ENCODE data around the gene PIRT. TPM values are rescaled to one million over a fixed set of nuclear protein-coding genes. Genes with fewer than 3 reads are reported as not detected.

Gene PIRT
- total and polyA plus RNA-seq, 4 donors: 0.18 TPM; not detected in 3

GRCh38 chr17:10809605-10810004 lies 28.3 kb downstream of the PIRT start:
- H3K9me3 ChIP-seq (ENCODE audit: control insufficient read depth, low read length): no peaks in the 10 kb centered on the region
- H3K36me3 ChIP-seq (ENCODE audit: control insufficient read depth in 1 of 2, insufficient read depth in 2 of 2, low read length in 1 of 2): no peaks in the 10 kb centered on the region
- WGBS, 2 donors: 93 to 96% methylated on average over 4 of the region's 4 CpGs
- H3K27ac ChIP-seq (ENCODE audit: low read depth in 1 of 2, low read length in 2 of 2): no peak overlapping the region
- H3K4me1 ChIP-seq (ENCODE audit: control insufficient read depth in 1 of 2, insufficient read depth in 2 of 2, low read length in 2 of 2): no peaks in the 10 kb centered on the region
- intact Hi-C loops (cut with DNase I): no loop called here
- no peaks in the 10 kb centered on the region for H3K27me3 ChIP-seq (ENCODE audit: control insufficient read depth in 1 of 2, insufficient read depth in 2 of 2, low read length in 1 of 2)
- DNase-seq: no peak
- no peak overlapping the region for H3K4me3 ChIP-seq (ENCODE audit: low read length in 2 of 2)
- ATAC-seq (ENCODE audit: low FRiP score): no peak

GRCh38 chr17:10807704-10808128 lies 30.2 kb downstream of the PIRT start:
- WGBS, 2 donors: 58 to 68% methylated on average over 7 of the region's 7 CpGs

GRCh38 chr17:10806545-10807262 lies 31.2 kb downstream of the PIRT start:
- 77 to 78% methylated on average over 9 of the region's 9 CpGs for WGBS, 2 donors
- intact Hi-C loops (cut with DNase I): no loop called here
- no peak overlapping the region for H3K4me3 ChIP-seq (ENCODE audit: low read length in 2 of 2)
- H3K4me1 ChIP-seq (ENCODE audit: control insufficient read depth in 1 of 2, insufficient read depth in 2 of 2, low read length in 2 of 2): no peaks in the 10 kb centered on the region
- DNase-seq: no peak
- no peaks in the 10 kb centered on the region for H3K9me3 ChIP-seq (ENCODE audit: control insufficient read depth, low read length)
- no peaks in the 10 kb centered on the region for H3K27me3 ChIP-seq (ENCODE audit: control insufficient read depth in 1 of 2, insufficient read depth in 2 of 2, low read length in 1 of 2)
- ATAC-seq (ENCODE audit: low FRiP score): no peak
- H3K36me3 ChIP-seq (ENCODE audit: control insufficient read depth in 1 of 2, insufficient read depth in 2 of 2, low read length in 1 of 2): no peaks in the 10 kb centered on the region
- no peak overlapping the region for H3K27ac ChIP-seq (ENCODE audit: low read depth in 1 of 2, low read length in 2 of 2)

More at GRCh38 chr17:10807704-10808128, 30.2 kb downstream of the PIRT start:
- intact Hi-C loops (cut with DNase I): no loop called here
- Histone ChIP-seq H3K36me3 (ENCODE audit: control insufficient read depth in 1 of 2, insufficient read depth in 2 of 2, low read length in 1 of 2) (no peaks in the 10 kb centered on the region), H3K27ac (ENCODE audit: low read depth in 1 of 2, low read length in 2 of 2) (no peak overlapping the region), H3K4me1 (ENCODE audit: control insufficient read depth in 1 of 2, insufficient read depth in 2 of 2, low read length in 2 of 2) (no peaks in the 10 kb centered on the region), H3K4me3 (ENCODE audit: low read length in 2 of 2) (no peak overlapping the region), H3K9me3 (ENCODE audit: control insufficient read depth, low read length) (no peaks in the 10 kb centered on the region), H3K27me3 (ENCODE audit: control insufficient read depth in 1 of 2, insufficient read depth in 2 of 2, low read length in 1 of 2) (no peaks in the 10 kb centered on the region)
- ATAC-seq (ENCODE audit: low FRiP score): peak; percentile 12
- DNase-seq: no peak

- WGBS, 2 donors: 86 to 87% methylated on average over 6 of the region's 6 CpGs
Measured at GRCh38 chr17:10805911-10806310, 32.0 kb downstream of the PIRT start.

GRCh38 chr17:10804546-10804945 lies 33.3 kb downstream of the PIRT start:
- 75 to 86% methylated on average over 7 of the region's 7 CpGs for WGBS, 2 donors
- Histone ChIP-seq H3K9me3 (ENCODE audit: control insufficient read depth, low read length) (no peaks in the 10 kb centered on the region), H3K4me1 (ENCODE audit: control insufficient read depth in 1 of 2, insufficient read depth in 2 of 2, low read length in 2 of 2) (no peaks in the 10 kb centered on the region), H3K4me3 (ENCODE audit: low read length in 2 of 2) (no peak overlapping the region), H3K36me3 (ENCODE audit: control insufficient read depth in 1 of 2, insufficient read depth in 2 of 2, low read length in 1 of 2) (no peaks in the 10 kb centered on the region), H3K27me3 (ENCODE audit: control insufficient read depth in 1 of 2, insufficient read depth in 2 of 2, low read length in 1 of 2) (no peaks in the 10 kb centered on the region), H3K27ac (ENCODE audit: low read depth in 1 of 2, low read length in 2 of 2) (no peak overlapping the region)
- no peak for DNase-seq
- no peak for ATAC-seq (ENCODE audit: low FRiP score)
- intact Hi-C loops (cut with DNase I): no loop called here

More at GRCh38 chr17:10805911-10806310, 32.0 kb downstream of the PIRT start:
- Histone ChIP-seq H3K27ac (ENCODE audit: low read depth in 1 of 2, low read length in 2 of 2) (no peak overlapping the region), H3K9me3 (ENCODE audit: control insufficient read depth, low read length) (no peaks in the 10 kb centered on the region), H3K36me3 (ENCODE audit: control insufficient read depth in 1 of 2, insufficient read depth in 2 of 2, low read length in 1 of 2) (no peaks in the 10 kb centered on the region), H3K4me3 (ENCODE audit: low read length in 2 of 2) (no peak overlapping the region), H3K4me1 (ENCODE audit: control insufficient read depth in 1 of 2, insufficient read depth in 2 of 2, low read length in 2 of 2) (no peaks in the 10 kb centered on the region), H3K27me3 (ENCODE audit: control insufficient read depth in 1 of 2, insufficient read depth in 2 of 2, low read length in 1 of 2) (no peaks in the 10 kb centered on the region)
- intact Hi-C loops (cut with DNase I): no loop called here
- ATAC-seq (ENCODE audit: low FRiP score) (no peak), DNase-seq (no peak)

DNA sequence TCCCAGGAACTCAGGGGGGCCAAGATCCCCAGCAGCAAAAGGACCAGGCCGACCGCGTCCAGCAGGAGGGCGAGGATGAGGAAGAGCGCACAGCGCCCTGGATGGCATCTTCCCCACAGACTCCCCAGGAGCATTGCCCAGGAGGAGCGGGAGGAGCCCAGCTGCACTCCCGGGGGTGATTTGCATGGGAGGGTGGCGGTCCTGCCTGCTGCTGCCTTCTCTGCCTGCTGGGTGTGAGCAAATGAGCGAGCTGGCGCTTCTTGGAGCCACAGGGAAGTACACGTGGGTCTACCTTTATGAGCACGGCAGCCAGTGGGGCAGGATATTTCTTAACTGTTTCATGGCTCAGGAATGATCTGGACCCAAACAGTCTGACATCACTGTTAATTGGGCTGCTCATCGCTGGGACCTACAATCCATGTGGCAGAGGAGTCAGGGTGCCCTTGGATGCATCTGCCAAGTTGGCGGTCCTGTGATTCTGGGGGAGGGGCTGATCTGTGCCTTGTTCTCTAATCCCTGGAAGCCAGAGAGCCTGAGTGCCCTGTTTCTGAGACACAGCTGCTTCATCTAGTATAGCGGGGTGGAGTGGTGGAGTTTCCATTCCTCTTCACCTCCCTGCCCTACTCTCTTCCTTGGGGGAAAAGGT lies 33.9 kb downstream of the PIRT start, which contains the start of gene TMEM238L:
Gene TMEM238L (minus strand): TSS at position 270 of the 646 bp plus-strand sequence. CDS start 136 bp downstream, at position 134.
- whole genome bisulfite sequencing, 2 donors: 75 to 77% methylated on average over 16 of the region's 16 CpGs
- H3K36me3 ChIP-seq (ENCODE audit: control insufficient read depth in 1 of 2, insufficient read depth in 2 of 2, low read length in 1 of 2): no peaks in the 10 kb centered on the region
- no peaks in the 10 kb centered on the region for H3K9me3 ChIP-seq (ENCODE audit: control insufficient read depth, low read length)
- intact Hi-C loops (cut with DNase I): no loop called here
- DNase-seq: no peak
- no peak for ATAC-seq (ENCODE audit: low FRiP score)
- no peak within 1 kb of the TSS for H3K27ac ChIP-seq (ENCODE audit: low read depth in 1 of 2, low read length in 2 of 2)
- no peaks in the 10 kb centered on the region for H3K27me3 ChIP-seq (ENCODE audit: control insufficient read depth in 1 of 2, insufficient read depth in 2 of 2, low read length in 1 of 2)
- no peaks in the 10 kb centered on the region for H3K4me1 ChIP-seq (ENCODE audit: control insufficient read depth in 1 of 2, insufficient read depth in 2 of 2, low read length in 2 of 2)
- H3K4me3 ChIP-seq (ENCODE audit: low read length in 2 of 2): no peak within 1 kb of the TSS

GRCh38 chr17:10803350-10803749 lies 34.5 kb downstream of the PIRT start:
- Histone ChIP-seq H3K27ac (ENCODE audit: low read depth in 1 of 2, low read length in 2 of 2) (no peak overlapping the region), H3K36me3 (ENCODE audit: control insufficient read depth in 1 of 2, insufficient read depth in 2 of 2, low read length in 1 of 2) (no peaks in the 10 kb centered on the region), H3K4me3 (ENCODE audit: low read length in 2 of 2) (no peak overlapping the region), H3K9me3 (ENCODE audit: control insufficient read depth, low read length) (no peaks in the 10 kb centered on the region), H3K4me1 (ENCODE audit: control insufficient read depth in 1 of 2, insufficient read depth in 2 of 2, low read length in 2 of 2) (no peaks in the 10 kb centered on the region), H3K27me3 (ENCODE audit: control insufficient read depth in 1 of 2, insufficient read depth in 2 of 2, low read length in 1 of 2) (no peaks in the 10 kb centered on the region)
- 93 to 96% methylated on average over 7 of the region's 7 CpGs for WGBS, 2 donors
- ATAC-seq (ENCODE audit: low FRiP score) (no peak), DNase-seq (no peak)
- intact Hi-C loops (cut with DNase I): no loop called here

- Histone ChIP-seq H3K27ac (ENCODE audit: low read depth in 1 of 2, low read length in 2 of 2) (no peak overlapping the region), H3K4me1 (ENCODE audit: control insufficient read depth in 1 of 2, insufficient read depth in 2 of 2, low read length in 2 of 2) (no peaks in the 10 kb centered on the region), H3K36me3 (ENCODE audit: control insufficient read depth in 1 of 2, insufficient read depth in 2 of 2, low read length in 1 of 2) (no peaks in the 10 kb centered on the region), H3K27me3 (ENCODE audit: control insufficient read depth in 1 of 2, insufficient read depth in 2 of 2, low read length in 1 of 2) (no peaks in the 10 kb centered on the region), H3K4me3 (ENCODE audit: low read length in 2 of 2) (no peak overlapping the region), H3K9me3 (ENCODE audit: control insufficient read depth, low read length) (no peaks in the 10 kb centered on the region)
- DNase-seq: no peak
- intact Hi-C loops (cut with DNase I): no loop called here
- no peak for ATAC-seq (ENCODE audit: low FRiP score)
- 81 to 82% methylated on average over 14 of the region's 14 CpGs for WGBS, 2 donors
Measured at GRCh38 chr17:10802496-10803284, 35.2 kb downstream of the PIRT start.
